HL-60/S4 treated with retinoic acid at 250 ng/mL for 4 days and 3 days (cell line): Measurements from ENCODE around the gene RYR1.

Source experiments
- in situ Hi-C: fragments of 300-500 bp; cut with MboI; formaldehyde crosslinking; loops from 2 replicates; pipeline ENCODE4 v1.7.0; 2022; ENCODE audit warnings: low sequenced_read_pairs

Gene RYR1

DNA sequence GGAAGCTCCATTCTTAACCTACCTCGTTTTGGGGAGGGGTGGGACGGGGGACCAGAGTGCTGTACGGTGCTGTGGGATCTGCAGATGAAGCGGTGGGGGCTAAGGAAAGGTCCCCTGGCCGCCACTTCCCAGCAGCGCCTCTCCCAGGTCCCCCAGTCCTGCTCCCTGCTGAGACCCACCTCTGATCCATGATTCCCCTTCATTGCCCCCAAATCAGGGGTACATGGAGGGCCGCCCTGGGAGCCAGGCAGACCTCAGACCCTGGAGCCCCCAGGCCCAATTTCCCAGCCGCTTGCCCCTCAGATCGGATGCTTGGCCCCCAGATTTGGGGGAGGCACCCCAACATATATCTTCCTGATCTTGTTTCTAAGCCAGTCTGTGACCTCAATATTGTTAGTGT is 34.4 kb upstream of the RYR1 start:
- in situ Hi-C loops: loop anchor here (10.0 kb wide), 1 partner anchor 236 kb away; no protein-coding TSS in a partner anchor

DNA sequence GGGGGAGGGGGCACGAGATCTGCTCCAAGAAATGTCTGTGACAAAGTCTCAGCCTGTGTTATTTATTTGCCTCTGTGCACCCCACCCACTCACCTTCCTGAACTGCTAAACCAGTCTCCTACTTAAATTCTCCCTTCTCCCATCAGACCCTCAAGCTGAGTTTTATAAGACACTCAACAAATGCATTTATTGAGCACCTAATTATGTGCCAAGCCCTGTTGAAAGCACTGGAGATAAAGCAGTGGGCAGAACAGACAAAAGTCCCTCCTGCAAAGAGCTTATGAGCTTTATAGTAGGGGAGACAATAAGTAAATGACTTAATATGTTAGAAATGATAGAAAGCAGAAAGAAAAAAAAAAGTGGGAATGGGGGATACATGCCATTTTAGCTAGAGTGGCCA is 34.0 kb upstream of the RYR1 start:
- in situ Hi-C loops: loop anchor here (10.0 kb wide), 1 partner anchor 235 kb away; no protein-coding TSS in a partner anchor

DNA sequence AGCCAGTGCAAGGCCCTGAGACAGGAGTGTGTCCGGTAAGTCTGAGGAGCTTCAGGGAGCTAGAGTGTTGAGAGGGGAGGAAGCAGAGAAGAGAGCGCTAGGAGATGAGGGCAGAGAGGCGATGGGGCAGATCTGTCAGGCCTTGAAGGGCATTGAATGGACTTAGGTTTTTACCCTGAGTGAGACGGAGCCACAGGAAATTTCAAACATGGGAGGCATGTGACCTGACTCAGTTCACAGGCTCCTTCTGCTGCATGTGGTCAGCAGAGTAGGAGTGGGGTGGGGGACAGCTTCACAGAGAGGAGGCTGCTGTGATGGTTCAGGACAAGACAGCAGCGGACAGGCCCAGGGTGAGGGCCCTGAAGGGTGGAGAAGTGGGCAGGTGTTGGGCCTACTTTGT is 33.1 kb upstream of the RYR1 start:
- in situ Hi-C loops: loop anchor here (25.0 kb wide), 1 partner anchor 512 kb away; the partner anchor contains the start of gene CCER2

DNA sequence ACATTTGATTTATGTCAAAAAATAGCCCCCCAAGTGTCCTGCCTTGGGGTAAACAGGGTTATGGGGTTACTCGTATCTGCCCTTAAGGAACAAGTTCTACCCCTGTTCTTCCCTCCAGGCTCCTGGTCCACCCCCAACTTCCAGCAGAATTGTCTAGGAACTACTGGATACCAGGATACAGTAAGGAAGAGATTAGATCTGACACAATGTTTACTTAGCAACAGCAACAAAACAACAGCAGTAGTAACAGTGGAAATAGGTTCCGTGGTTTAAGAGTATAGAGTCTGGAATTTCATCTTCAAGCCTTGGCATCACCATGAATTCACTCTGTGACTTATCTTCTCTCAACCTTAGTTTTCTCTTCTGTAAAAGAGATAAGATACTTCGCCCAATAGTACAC is 32.3 kb upstream of the RYR1 start:
- in situ Hi-C loops: loop anchor here (25.0 kb wide), 1 partner anchor 511 kb away; the partner anchor contains the start of gene CCER2

- in situ Hi-C loops: loop anchor here (25.0 kb wide), 1 partner anchor 510 kb away; the partner anchor contains the start of gene CCER2
These were observed 30.9 kb upstream of the RYR1 start for GRCh38 chr19:38402623-38402966.

DNA sequence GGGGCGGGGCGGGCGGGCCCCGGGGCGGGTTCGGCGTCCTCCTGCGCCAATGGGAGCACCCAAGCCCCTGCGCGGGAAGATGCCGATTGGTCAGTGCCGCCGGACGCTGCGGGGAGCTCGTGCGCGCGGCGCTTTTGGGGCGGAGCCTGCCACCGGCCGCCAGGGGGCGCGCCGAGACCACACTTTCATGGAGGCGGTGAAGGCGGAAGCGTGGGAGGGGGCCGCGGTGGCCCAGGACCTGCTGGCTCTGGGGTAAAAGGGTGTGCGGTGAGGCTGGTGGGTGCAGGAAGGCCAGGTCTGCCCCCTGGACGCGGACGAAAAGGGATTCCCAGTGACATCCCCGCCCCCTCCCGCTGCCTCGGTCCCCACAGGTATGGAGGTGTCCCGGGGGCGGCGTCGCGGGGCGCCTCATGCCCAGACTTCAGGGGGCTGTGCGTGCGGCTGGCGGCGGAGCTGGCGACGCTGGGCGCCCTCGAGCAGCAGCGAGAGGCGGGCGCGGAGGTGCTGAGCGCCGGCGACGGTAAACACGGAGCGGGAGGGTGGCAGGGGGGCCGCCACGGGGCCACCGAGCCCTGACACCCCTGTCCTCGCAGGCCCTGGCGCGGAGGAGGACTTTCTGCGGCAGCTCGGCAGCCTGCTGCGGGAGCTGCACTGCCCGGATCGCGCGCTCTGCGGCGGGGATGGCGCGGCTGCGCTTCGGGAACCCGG is 30.4 kb upstream of the RYR1 start, which contains the start of gene FAM98C:
TSS of gene FAM98C (plus strand) at position 127 of the 708 bp plus-strand sequence. CDS start at position 188, 61 bp downstream.
- in situ Hi-C loops: loop anchor here (25.0 kb wide), 1 partner anchor 509 kb away; the partner anchor contains the start of gene CCER2

- in situ Hi-C loops: loop anchor here (25.0 kb wide), 1 partner anchor 507 kb away; the partner anchor contains the start of gene CCER2
These were observed 28.6 kb upstream of the RYR1 start for GRCh38 chr19:38404858-38405257.

GRCh38 chr19:38405276-38405675 is 28.2 kb upstream of the RYR1 start:
- in situ Hi-C loops: loop anchor here (25.0 kb wide), 1 partner anchor 507 kb away; the partner anchor contains the start of gene CCER2

GRCh38 chr19:38409631-38410133 is 23.8 kb upstream of the RYR1 start:
- in situ Hi-C loops: loop anchor here (25.0 kb wide), 1 partner anchor 503 kb away; the partner anchor contains the start of gene CCER2

- in situ Hi-C loops: loop anchor here (25.0 kb wide), 1 partner anchor 502 kb away; the partner anchor contains the start of gene CCER2
These were observed 23.1 kb upstream of the RYR1 start for GRCh38 chr19:38410407-38410806.

DNA sequence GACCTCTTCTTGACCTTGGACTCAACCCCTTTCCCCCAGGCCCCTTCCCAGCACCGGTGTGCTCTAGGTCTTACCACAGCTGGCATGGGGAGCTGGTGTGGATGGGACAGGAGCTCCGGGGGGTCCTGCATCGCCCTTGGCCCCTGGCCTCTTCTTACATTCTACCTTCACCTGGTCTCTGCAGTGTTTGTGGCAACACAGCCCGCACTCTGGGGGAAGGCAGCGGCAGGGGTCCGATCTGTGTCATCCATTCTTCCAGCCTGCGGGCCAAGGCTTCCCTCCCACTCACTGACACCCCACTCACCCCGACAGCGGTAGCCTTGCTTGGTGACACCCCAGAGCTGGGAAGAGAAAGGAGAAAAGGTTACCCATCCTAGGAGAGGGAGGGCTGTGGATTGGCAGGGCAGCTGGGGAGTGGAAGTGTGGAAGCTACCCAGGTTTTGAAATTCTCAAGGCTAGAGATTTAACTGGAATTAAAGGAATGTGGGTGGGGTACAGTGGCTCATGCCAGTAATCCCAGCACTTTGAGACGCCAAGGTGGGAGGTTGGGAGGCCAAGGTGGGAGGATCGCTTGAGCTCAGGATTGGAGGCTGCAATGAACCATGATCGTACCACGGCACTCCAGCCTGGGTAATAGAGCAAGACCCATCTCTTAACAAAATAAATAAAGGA is 22.3 kb upstream of the RYR1 start:
- in situ Hi-C loops: loop anchor here (25.0 kb wide), 1 partner anchor 501 kb away; the partner anchor contains the start of gene CCER2

DNA sequence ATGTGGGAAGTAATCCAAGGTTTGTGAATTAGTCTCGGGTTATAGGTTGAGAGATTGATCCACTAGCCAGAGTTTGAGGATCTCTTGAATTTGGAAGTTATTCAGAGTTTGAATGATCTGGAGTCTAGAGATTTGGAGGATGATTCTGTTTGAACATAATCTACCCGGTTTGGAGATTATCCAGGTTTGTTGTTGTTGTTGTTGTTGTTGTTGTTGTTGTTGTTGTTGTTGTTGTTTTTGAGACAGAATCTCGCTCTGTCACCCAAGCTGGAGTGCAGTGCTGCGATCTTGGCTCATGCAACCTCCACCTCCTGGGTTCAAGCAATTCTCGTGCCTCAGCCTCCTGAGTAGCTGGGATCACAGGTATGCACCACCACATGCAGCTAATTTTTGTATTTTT is 21.6 kb upstream of the RYR1 start:
- in situ Hi-C loops: loop anchor here (25.0 kb wide), 1 partner anchor 500 kb away; the partner anchor contains the start of gene CCER2

GRCh38 chr19:38412491-38412890 is 21.0 kb upstream of the RYR1 start:
- in situ Hi-C loops: loop anchor here (25.0 kb wide), 1 partner anchor 500 kb away; the partner anchor contains the start of gene CCER2

GRCh38 chr19:38412961-38413360 is 20.5 kb upstream of the RYR1 start:
- in situ Hi-C loops: loop anchor here (25.0 kb wide), 1 partner anchor 499 kb away; the partner anchor contains the start of gene CCER2

DNA sequence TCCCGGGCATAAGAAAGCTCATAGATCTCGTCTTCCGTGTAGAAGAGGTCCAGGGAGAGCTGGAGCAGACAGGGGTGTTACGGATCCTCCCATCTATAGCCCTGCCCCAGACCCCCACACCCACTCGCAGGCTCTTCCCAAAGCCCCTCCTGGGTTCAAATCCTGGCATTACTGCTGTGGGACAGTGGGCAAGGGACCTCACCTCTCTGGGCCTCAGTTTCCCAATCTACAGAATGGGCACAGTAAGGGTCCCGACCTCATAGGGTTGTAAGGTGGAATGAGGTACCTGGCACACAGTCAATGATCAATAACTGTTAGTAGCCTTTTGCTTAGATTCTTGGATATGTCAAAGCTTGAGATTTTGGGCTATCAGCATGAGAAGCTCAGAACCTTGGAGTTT is 20.1 kb upstream of the RYR1 start:
- in situ Hi-C loops: loop anchor here (25.0 kb wide), 1 partner anchor 499 kb away; the partner anchor contains the start of gene CCER2

DNA sequence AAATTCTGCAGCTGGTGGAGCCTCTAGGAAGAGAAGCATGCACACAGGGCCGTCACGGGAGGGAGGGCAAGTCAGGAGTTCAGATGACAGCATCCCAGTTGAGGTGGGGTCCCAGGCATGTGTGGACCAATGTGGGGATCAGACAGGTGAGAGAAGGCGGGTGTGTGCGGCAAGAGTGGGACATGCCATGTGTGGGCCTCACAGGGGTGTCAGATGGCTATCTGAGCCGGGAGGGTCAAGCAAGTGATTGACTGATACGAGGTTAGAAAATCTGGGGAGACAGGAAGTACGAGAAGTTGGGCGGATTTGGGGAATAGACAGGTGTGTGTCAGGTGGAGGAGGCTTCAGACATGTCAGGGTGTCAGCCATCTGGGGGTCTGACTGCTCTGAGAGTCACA is 16.3 kb upstream of the RYR1 start:
- in situ Hi-C loops: loop anchor here (25.0 kb wide), 1 partner anchor 495 kb away; the partner anchor contains the start of gene CCER2

DNA sequence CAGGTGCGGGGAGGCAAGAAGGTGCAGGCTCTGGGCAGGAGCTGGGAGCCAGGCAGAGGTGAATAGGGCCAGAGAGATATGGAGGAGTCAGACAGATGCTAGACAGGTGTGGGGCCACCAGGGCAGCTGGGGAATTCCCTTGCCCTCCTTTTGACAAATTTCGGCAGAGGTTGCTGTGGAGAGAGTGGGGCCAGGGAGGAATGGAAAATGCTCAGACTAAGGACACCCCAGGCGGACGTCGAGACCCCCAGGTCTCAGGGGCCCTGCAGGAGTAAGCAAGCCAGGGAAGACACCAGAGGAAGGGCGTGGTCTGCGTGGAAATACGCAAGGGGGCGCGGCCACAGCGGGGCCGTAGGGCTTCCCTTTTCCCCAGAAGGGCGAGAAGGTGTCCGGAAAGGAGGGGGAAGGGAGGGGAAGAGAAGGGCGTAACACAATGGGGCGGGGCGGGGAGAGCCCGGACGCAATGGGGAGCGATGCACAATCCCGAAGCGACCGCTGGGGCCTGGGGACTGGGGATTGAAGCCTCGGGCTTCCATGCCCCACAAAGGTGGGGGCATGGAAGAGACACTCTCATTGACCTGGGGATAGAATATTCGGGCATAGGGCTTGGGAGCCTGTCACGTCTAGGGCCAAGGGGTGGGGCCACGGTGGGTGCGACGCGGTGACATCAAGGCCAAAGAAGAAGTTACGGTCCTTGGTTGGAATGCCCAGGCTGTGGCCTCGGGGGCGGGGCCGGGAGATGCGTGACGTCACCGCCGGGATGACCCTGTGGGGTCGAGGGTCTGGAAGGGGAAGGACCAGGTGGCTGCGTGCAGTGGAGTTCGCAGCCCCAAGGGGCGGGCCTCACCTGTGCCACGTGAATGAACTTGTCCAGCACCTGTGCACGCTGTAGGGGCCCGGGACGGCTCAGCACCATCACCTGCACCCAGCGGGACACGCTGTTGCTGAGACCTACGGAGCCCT is 15.7 kb upstream of the RYR1 start:
- in situ Hi-C loops: loop anchor here (25.0 kb wide), 1 partner anchor 494 kb away; the partner anchor contains the start of gene CCER2

- in situ Hi-C loops: loop anchor here (25.0 kb wide), 1 partner anchor 491 kb away; the partner anchor contains the start of gene CCER2
These were observed 12.6 kb upstream of the RYR1 start for GRCh38 chr19:38420935-38421334.

- in situ Hi-C loops: loop anchor here (25.0 kb wide), 1 partner anchor 490 kb away; the partner anchor contains the start of gene CCER2
These were observed 11.6 kb upstream of the RYR1 start for GRCh38 chr19:38421856-38422255.
